H1 (cell line): ENCODE results near the gene DNAJC28. TPM values are rescaled to one million over a fixed set of nuclear protein-coding genes. Genes with fewer than 3 reads are reported as not detected.

ENCODE experiments used
- CTCF ChIA-PET: fragments of 300-600 bp; sonication (Branson Sonifier 250); formaldehyde crosslinking; loops from one replicate; lab custom pipeline; 2021; ENCODE audit not compliant: partially characterized antibody; lab: Charles Lee
- POLR2A ChIA-PET: fragments of 300-600 bp; sonication (Branson Sonifier 250); formaldehyde crosslinking; loops from one replicate; lab custom pipeline; 2021; ENCODE audit warnings: inconsistent platforms; ENCODE audit not compliant: partially characterized antibody; lab: Charles Lee
- DNase-seq, 2 experiments: peaks; one replicate each; pipeline versions ENCODE4 v3.0.0 to v3.0.0-alpha.2; 2010 to 2022; ENCODE audit warnings: low spot score in 2 of 2, low read depth in 1 of 2, mixed read lengths in 1 of 2
- FAIRE-seq: peaks from 2 replicates; lab custom pipeline; 2011; peaks lifted over from hg19 to GRCh38; lab: Jason Lieb, UNC
- H2AFZ ChIP-seq: 2 replicates; pipeline ENCODE4 v1.8.1; 2012; ENCODE audit warnings: low read length, inconsistent platforms
- H2AK5ac ChIP-seq: 2 replicates; pipeline ENCODE4 v1.6.1; 2013; ENCODE audit warnings: low read depth, low read length
- H2BK120ac ChIP-seq: replicated peaks from 2 replicates; pipeline ENCODE3; 2013; ENCODE audit warnings: low read depth, low read length, inconsistent platforms
- H2BK12ac ChIP-seq: 2 replicates; pipeline ENCODE4 v1.6.1; 2013; ENCODE audit warnings: low read depth, low read length
- H2BK15ac ChIP-seq: 2 replicates; pipeline ENCODE4 v1.6.1; 2013; ENCODE audit warnings: low read length
- H2BK20ac ChIP-seq: 2 replicates; pipeline ENCODE4 v1.6.1; 2013; ENCODE audit warnings: low read length
- H2BK5ac ChIP-seq: 2 replicates; pipeline ENCODE4 v1.6.1; 2013; ENCODE audit warnings: low read depth, low read length
- H3K14ac ChIP-seq: 2 replicates; pipeline ENCODE4 v1.6.1; 2013; ENCODE audit warnings: inconsistent platforms; ENCODE audit not compliant: insufficient read length
- H3K18ac ChIP-seq: 2 replicates; pipeline ENCODE4 v1.6.1; 2013; ENCODE audit warnings: low read length; ENCODE audit errors: extremely low read depth
- H3K23ac ChIP-seq: 2 replicates; pipeline ENCODE4 v1.6.1; 2013; ENCODE audit warnings: inconsistent platforms; ENCODE audit not compliant: insufficient read length
- H3K23me2 ChIP-seq: 2 replicates; pipeline ENCODE4 v1.6.1; 2013; ENCODE audit warnings: low read depth, low read length
- H3K27ac ChIP-seq: 2 replicates; pipeline ENCODE4 v1.6.1; 2011; ENCODE audit warnings: low read depth, low read length, inconsistent platforms
- H3K27me3 ChIP-seq, 4 experiments: replicated peaks in 1 of 4; 1 replicate in 1 of 4; 2 replicates in 3 of 4; pipeline versions ENCODE4 v1.6.1 to v1.8.1; 2011 to 2013; ENCODE audit warnings: low read length in 3 of 4, mild to moderate bottlenecking in 3 of 4, inconsistent platforms in 2 of 4, mixed read lengths in 2 of 4, moderate library complexity in 1 of 4; ENCODE audit not compliant: control insufficient read depth in 3 of 4, insufficient read depth in 3 of 4; ENCODE audit errors: extremely low read depth in 1 of 4
- H3K36me3 ChIP-seq, 4 experiments: 2 replicates each; pipeline versions ENCODE4 v1.6.1 to v1.8.1; 2011 to 2013; ENCODE audit warnings: mild to moderate bottlenecking in 4 of 4, low read length in 3 of 4, moderate library complexity in 2 of 4, control low read depth in 1 of 4, inconsistent platforms in 1 of 4; ENCODE audit not compliant: insufficient read depth in 4 of 4, control insufficient read depth in 2 of 4
- H3K4ac ChIP-seq: replicated peaks from 2 replicates; pipeline ENCODE3; 2013; ENCODE audit warnings: low read length, low read depth, mixed read lengths, inconsistent platforms; ENCODE audit not compliant: insufficient read length
- H3K4me1 ChIP-seq, 4 experiments: replicated peaks in 1 of 4; 1 replicate in 1 of 4; 2 replicates in 3 of 4; pipeline versions ENCODE4 v1.6.1 to v1.8.1; 2011 to 2013; ENCODE audit warnings: low read length in 3 of 4, inconsistent platforms in 2 of 4, mixed read lengths in 1 of 4; ENCODE audit not compliant: insufficient read depth in 4 of 4, control insufficient read depth in 3 of 4
- H3K4me2 ChIP-seq, 2 experiments: 2 replicates each; pipeline versions ENCODE4 v1.6.1 to v1.8.1; 2011 to 2013; ENCODE audit warnings: low read depth in 2 of 2, low read length in 2 of 2, control low read depth in 1 of 2, inconsistent platforms in 1 of 2, mild to moderate bottlenecking in 1 of 2; ENCODE audit not compliant: insufficient read depth in 1 of 2
- H3K4me3 ChIP-seq, 4 experiments: fragments of 200-600, 300-600 bp in 1 of 4; sonication (generic), shearing (Covaris generic), sonication (Bioruptor Twin) in 1 of 4; 2 replicates each; pipeline versions ENCODE4 v1.5.1 to v1.8.1; 2011 to 2016; ENCODE audit warnings: low read length in 4 of 4, low read depth in 3 of 4, control low read depth in 2 of 4, inconsistent platforms in 2 of 4, mild to moderate bottlenecking in 2 of 4, mixed read lengths in 1 of 4, moderate library complexity in 1 of 4; ENCODE audit not compliant: insufficient read depth in 2 of 4; ENCODE audit errors: extremely low read depth in 1 of 4
- H3K56ac ChIP-seq: replicated peaks from 2 replicates; pipeline ENCODE3; 2013; ENCODE audit warnings: low read depth, mild to moderate bottlenecking, mixed read lengths, low read length, inconsistent platforms; ENCODE audit not compliant: insufficient read length
- H3K79me1 ChIP-seq: 2 replicates; pipeline ENCODE4 v1.6.1; 2013; ENCODE audit warnings: low read depth, low read length, control low read depth
- H3K79me2 ChIP-seq, 2 experiments: 2 replicates each; pipeline versions ENCODE4 v1.6.1 to v1.8.1; 2012 to 2013; ENCODE audit warnings: low read length in 2 of 2, mild to moderate bottlenecking in 2 of 2, inconsistent platforms in 1 of 2; ENCODE audit not compliant: insufficient read depth in 2 of 2, control insufficient read depth in 1 of 2
- H3K9ac ChIP-seq, 4 experiments: replicated peaks in 1 of 4; 1 replicate in 1 of 4; 2 replicates in 3 of 4; pipeline versions ENCODE4 v1.6.1 to v1.8.1; 2011 to 2013; ENCODE audit warnings: low read depth in 3 of 4, low read length in 3 of 4, control low read depth in 2 of 4, mild to moderate bottlenecking in 2 of 4, moderate library complexity in 2 of 4, inconsistent platforms in 1 of 4; ENCODE audit errors: extremely low read depth in 1 of 4
- H3K9me3 ChIP-seq, 2 experiments: 2 replicates each; pipeline versions ENCODE4 v1.6.1 to v1.8.1; 2012 to 2013; ENCODE audit warnings: mild to moderate bottlenecking in 2 of 2, moderate library complexity in 2 of 2, control low read depth in 1 of 2, inconsistent platforms in 1 of 2, low read depth in 1 of 2, low read length in 1 of 2, mixed read lengths in 1 of 2; ENCODE audit not compliant: insufficient read depth in 2 of 2
- H4K20me1 ChIP-seq, 2 experiments: replicated peaks in 1 of 2; 2 replicates each; pipeline versions ENCODE3 to v1.8.1; 2011 to 2013; ENCODE audit warnings: inconsistent platforms in 2 of 2, low read length in 2 of 2, mild to moderate bottlenecking in 1 of 2; ENCODE audit not compliant: insufficient read depth in 2 of 2, control insufficient read depth in 1 of 2
- H4K5ac ChIP-seq: 2 replicates; pipeline ENCODE4 v1.6.1; 2013; ENCODE audit warnings: low read length, low read depth, mixed read lengths, inconsistent platforms; ENCODE audit not compliant: insufficient read length
- H4K8ac ChIP-seq: 2 replicates; pipeline ENCODE4 v1.8.0; 2013; ENCODE audit warnings: mild to moderate bottlenecking, moderate library complexity, low read length, inconsistent platforms; ENCODE audit not compliant: insufficient read depth; ENCODE audit errors: extremely low read depth
- H4K91ac ChIP-seq: replicated peaks from 2 replicates; pipeline ENCODE3; 2013; ENCODE audit warnings: low read length, mixed read lengths, inconsistent platforms; ENCODE audit not compliant: insufficient read length
- ATF2 ChIP-seq: IDR thresholded peaks from 2 replicates; pipeline ENCODE4 v1.6.1; 2012; ENCODE audit warnings: low read length, inconsistent platforms
- CEBPB ChIP-seq: IDR thresholded peaks from 2 replicates; pipeline ENCODE4 v1.6.1; 2012; ENCODE audit warnings: low read depth, low read length
- CTCF ChIP-seq, 3 experiments: IDR thresholded peaks; 1 replicate in 2 of 3; 2 replicates in 1 of 3; pipeline versions ENCODE4 v1.5.1 to v1.6.1; 2011; ENCODE audit warnings: low read length in 3 of 3, mild to moderate bottlenecking in 3 of 3, inconsistent platforms in 2 of 3, low read depth in 1 of 3, moderate library complexity in 1 of 3; ENCODE audit not compliant: insufficient read depth in 1 of 3; ENCODE audit errors: control extremely low read depth in 1 of 3
- HDAC6 ChIP-seq: IDR thresholded peaks from one replicate; pipeline ENCODE4 v1.7.1; 2012; ENCODE audit warnings: low read depth, mild to moderate bottlenecking, inconsistent platforms, low read length, moderate library complexity
- RFX5 ChIP-seq: IDR thresholded peaks from 2 replicates; pipeline ENCODE4 v1.6.1; 2011; ENCODE audit warnings: low read depth, low read length, improper control_type of control experiment, borderline replicate concordance
- RXRA ChIP-seq: IDR thresholded peaks from 2 replicates; pipeline ENCODE4 v1.6.1; 2011; ENCODE audit warnings: low read depth, mild to moderate bottlenecking, low read length, moderate library complexity; ENCODE audit not compliant: insufficient read depth
- SIN3A ChIP-seq, 2 experiments: IDR thresholded peaks in 1 of 2; conservative IDR thresholded peaks in 1 of 2; 2 replicates each; pipeline ENCODE4 v1.6.1; 2011 to 2012; ENCODE audit warnings: low read length in 2 of 2, improper control_type of control experiment in 1 of 2, low read depth in 1 of 2, mild to moderate bottlenecking in 1 of 2
- WGBS, 2 experiments: shearing (Covaris generic) in 1 of 2; methylation state at CpG; one replicate each; pipeline versions ENCODE4 v1.1.6 to v1.1.7; 2013 to 2015; ENCODE audit warnings: low lambda C conversion rate in 2 of 2, mixed read lengths in 2 of 2, inconsistent platforms in 1 of 2, low coverage in 1 of 2, missing lambda C conversion rate in 1 of 2; ENCODE audit not compliant: insufficient replicate concordance in 2 of 2, insufficient coverage in 1 of 2, insufficient read length in 1 of 2; ENCODE audit errors: extremely low coverage in 1 of 2, missing lambda C conversion rate in 1 of 2; 5-methylcytosine and 5-hydroxymethylcytosine counted together
- polyA plus RNA-seq, 7 experiments: library from polyadenylated mRNA; depleted of rRNA in 3 of 7; stranded (reverse) in 5 of 7; unstranded in 2 of 7; fragments of >200 nt in 5 of 7; fragments of 200-250 nt in 2 of 7; gene quantifications; 1 replicate in 5 of 7; 2 replicates in 1 of 7; 4 replicates in 1 of 7; pipeline versions ENCODE4 v1.2.1 to v1.2.3, GENCODE V29; 2011 to 2013; ENCODE audit warnings: missing spikeins in 2 of 7, mixed read lengths in 2 of 7
- total RNA-seq: library from RNA; stranded (reverse); fragmentation: NEBNext Ultra II Directional; extraction: Animal tissue kit (Norgen Biotek cat#: 25700); gene quantifications from 2 replicates; pipeline ENCODE4 v1.2.1, GENCODE V29; 2021

DNAJC28 gene
- total and polyA plus RNA-seq, 2 of the 8 experiments (the other 6 are each of a cell fraction or from before 2014, with no cell fraction given) = 0.97 to 4.3 TPM

- DNase-seq = no peak
These were observed 32.7 kb downstream of the DNAJC28 start for GRCh38 chr21:33458861-33459260.

More at GRCh38 chr21:33458861-33459260, 32.7 kb downstream of the DNAJC28 start:
- Histone ChIP-seq H2BK5ac (no peak overlapping the region), H3K36me3 (peaks cover 0 to 4% (median under 1%) of the 10 kb centered on the region in 4 experiments; a peak in 3 of 8 replicates), H2BK20ac (no peak overlapping the region), H2AK5ac (no peak overlapping the region), H4K91ac (no peak overlapping the region), H3K79me1 (no peaks in the 10 kb centered on the region), H4K5ac (no peak overlapping the region), H3K23me2 (no peaks in the 10 kb centered on the region), H3K4me3 (no peak overlapping the region), H3K79me2 (no peaks in the 10 kb centered on the region), H4K20me1 (no peaks in the 10 kb centered on the region), H3K9ac (no peak overlapping the region), H3K14ac (no peak overlapping the region), H3K9me3 (no peaks in the 10 kb centered on the region), H2AFZ (no peak overlapping the region), H3K56ac (no peak overlapping the region), H2BK120ac (no peak overlapping the region), H3K23ac (no peak overlapping the region)
- WGBS, 2 experiments = 93% methylated on average over 3 of the region's 3 CpGs; no CpG with 5 or more reads in 1 of the 2 experiments
- CTCF ChIA-PET = interaction anchor here (1.2 to 1.6 kb wide), 3 partner anchors 12 to 110 kb away, joined by 3 to 4 read pairs (median 3); no protein-coding TSS in a partner anchor
- no peak for TF ChIP-seq CEBPB
- TF ChIP-seq ATF2 = no peak
- TF ChIP-seq HDAC6 = no peak
- no peak for TF ChIP-seq RXRA
- TF ChIP-seq RFX5 = no peak
- TF ChIP-seq CTCF (IDR thresholded peaks at IDR 0.05; ENCODE audit: control extremely low read depth in 1 of 3, insufficient read depth in 1 of 3, low read depth in 1 of 3, low read length in 3 of 3) = no peak
- no peak for TF ChIP-seq SIN3A (conservative IDR thresholded peaks at IDR 0.05 in 1 of 2, IDR thresholded peaks at IDR 0.05 in 1 of 2; ENCODE audit: low read depth in 1 of 2, low read length in 2 of 2)
- TF ChIP-seq, all 59 proteins: peak for 0
- H2BK15ac ChIP-seq = no peak overlapping the region
- POLR2A ChIA-PET = no interaction called here
- no peak overlapping the region for H3K18ac ChIP-seq
- H2BK12ac ChIP-seq = no peak overlapping the region
- H3K4me2 ChIP-seq = no peak overlapping the region
- H4K8ac ChIP-seq = no peak overlapping the region
- no peaks in the 10 kb centered on the region for H3K4me1 ChIP-seq
- H3K27ac ChIP-seq = no peak overlapping the region
- FAIRE-seq = no peak
- H3K27me3 ChIP-seq = no peaks in the 10 kb centered on the region
- H3K4ac ChIP-seq = no peak overlapping the region
